ENCODE results near the gene GRIN3B. TPM values are rescaled to one million over a fixed set of nuclear protein-coding genes. Genes with fewer than 3 reads are reported as not detected.

GRIN3B gene
- total RNA-seq, 1 experiment from 2014 or later: 3.5 TPM

DNA sequence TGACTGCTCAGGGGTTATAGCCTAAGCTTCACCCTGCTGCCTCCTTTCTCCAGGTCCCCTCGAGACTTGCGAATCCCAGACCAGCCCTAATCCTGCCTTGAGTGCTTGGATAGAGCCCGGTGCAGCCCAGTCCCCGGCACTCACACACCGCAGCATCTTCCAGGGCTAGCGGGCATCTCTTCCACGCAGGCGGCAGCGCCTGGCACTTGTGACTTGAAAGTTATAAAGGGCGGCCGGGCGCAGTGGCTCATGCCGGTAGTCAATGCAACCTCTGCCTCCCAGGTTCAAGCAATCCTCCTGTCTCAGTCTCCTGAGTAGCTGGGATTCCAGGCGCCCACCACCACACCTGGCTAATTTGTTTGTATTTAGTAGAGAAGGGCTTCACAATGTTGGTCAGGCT, 14.1 kb upstream of the GRIN3B start:
- in situ Hi-C loops (cut with HindIII; ENCODE audit: low sequenced_read_pairs): no loop called here
- DNase-seq (ENCODE audit: low spot score): no peak

DNA sequence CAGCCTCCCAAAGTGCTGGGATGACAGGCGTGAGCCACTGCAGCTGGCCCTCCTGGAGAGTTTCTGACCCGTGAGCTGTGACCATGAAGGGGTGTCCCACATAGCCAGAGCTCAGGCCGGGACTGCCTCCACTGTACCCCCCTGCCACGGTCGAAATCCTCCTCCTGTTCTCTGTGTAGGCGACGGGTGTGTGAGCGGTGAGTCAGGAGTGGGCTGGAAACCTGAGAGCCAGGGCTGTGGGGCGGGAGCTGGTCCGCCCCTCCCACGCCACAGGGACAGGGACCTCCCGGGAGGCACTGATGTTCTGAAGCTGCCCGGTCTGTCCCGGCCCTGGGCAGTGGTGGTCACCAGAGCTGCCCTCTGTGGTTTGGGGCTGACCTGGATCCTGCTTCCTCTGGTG, 12.1 kb upstream of the GRIN3B start:
- no peak for DNase-seq (ENCODE audit: low spot score)
- in situ Hi-C loops (cut with HindIII; ENCODE audit: low sequenced_read_pairs): no loop called here

DNA sequence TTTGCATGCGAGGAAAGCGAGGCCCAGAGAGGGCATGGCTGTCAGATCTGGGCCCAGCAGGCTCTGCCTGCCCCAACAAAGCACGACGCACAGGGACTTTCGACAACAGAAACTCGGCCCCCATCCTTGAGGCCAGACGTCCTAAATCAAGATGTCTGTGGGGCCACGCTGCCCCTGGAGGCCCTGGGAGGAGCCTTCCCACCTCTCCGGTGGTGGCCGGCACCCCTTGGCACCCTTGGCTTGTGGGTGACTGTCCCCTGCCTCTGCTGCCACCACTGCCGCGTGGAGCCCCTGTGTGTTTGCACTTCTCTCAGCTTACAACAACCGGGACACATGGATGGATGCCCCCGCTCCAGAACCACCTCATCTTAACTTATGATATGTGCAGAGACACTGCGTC, 11.7 kb upstream of the GRIN3B start:
- no peak for DNase-seq (ENCODE audit: low spot score)
- in situ Hi-C loops (cut with HindIII; ENCODE audit: low sequenced_read_pairs): no loop called here

DNA sequence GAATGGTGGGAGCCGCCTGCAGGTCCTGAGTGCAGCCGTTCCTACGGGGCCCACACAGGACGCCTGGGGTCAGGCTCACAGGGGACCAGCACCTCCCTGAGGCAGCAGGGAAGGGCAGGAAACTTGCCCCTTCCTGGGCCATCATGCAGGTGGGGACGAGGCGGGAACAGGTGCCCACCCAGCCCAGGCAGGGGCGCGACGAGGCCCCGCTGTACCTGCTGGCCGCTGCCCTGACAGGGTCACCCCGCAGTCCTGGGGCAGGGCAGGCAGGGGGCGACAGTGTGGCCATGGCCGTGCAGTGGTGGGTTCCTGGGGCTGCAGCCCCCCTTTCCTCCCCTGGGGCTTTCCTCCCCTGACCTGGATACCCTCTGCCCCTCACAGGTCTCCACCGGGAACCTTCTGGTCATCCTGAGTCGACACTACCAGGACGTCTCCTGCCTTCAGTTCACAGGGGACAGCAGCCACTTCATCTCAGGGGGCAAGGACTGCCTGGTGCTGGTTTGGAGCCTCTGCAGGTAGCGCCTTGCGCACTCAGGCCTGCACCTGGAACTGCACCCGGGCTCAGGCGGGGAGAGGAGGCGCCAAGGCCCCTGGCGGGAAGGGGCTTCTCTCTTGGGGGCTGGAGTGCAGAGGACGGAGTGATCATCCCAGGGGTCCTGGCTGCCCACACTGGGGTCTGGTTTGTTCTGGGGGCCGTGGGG, 10.7 kb upstream of the GRIN3B start:
- DNase-seq (ENCODE audit: low spot score): no peak
- in situ Hi-C loops (cut with HindIII; ENCODE audit: low sequenced_read_pairs): no loop called here

DNA sequence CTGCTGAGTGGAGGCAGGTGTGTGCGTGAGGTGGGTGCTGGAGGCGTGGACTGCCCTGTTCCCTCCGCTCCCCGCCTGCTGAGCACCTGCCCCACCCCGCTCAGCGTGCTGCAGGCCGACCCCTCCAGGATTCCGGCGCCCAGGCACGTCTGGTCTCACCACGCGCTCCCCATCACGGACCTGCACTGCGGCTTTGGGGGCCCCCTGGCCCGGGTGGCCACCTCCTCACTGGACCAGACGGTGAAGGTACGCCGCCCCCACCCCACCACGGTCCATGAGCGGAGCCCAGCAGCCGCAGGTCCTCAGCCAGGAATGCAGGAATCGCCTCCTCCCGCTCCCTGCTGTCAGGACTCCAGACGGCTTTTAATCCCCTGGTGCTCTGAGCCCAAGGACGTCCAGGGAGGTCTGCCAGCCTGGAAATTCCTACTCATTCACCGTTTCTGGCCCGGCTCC, 10.1 kb upstream of the GRIN3B start:
- in situ Hi-C loops (cut with HindIII; ENCODE audit: low sequenced_read_pairs): no loop called here
- DNase-seq (ENCODE audit: low spot score): no peak

DNA sequence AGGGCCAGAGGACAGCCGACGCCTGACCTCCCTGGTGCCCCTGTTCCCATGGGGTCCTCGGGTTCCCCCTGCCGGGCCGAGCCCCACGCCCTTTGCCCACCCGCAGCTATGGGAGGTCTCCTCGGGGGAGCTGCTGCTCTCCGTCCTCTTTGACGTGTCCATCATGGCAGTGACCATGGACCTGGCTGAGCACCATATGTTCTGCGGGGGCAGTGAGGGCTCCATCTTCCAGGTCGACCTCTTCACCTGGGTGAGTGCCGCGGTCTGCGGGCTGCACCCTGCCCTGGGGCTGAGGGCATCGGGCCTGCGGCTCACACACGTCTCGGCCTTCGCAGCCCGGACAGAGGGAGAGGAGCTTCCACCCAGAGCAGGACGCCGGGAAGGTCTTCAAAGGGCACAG, 9.5 kb upstream of the GRIN3B start:
- in situ Hi-C loops (cut with HindIII; ENCODE audit: low sequenced_read_pairs): no loop called here

DNA sequence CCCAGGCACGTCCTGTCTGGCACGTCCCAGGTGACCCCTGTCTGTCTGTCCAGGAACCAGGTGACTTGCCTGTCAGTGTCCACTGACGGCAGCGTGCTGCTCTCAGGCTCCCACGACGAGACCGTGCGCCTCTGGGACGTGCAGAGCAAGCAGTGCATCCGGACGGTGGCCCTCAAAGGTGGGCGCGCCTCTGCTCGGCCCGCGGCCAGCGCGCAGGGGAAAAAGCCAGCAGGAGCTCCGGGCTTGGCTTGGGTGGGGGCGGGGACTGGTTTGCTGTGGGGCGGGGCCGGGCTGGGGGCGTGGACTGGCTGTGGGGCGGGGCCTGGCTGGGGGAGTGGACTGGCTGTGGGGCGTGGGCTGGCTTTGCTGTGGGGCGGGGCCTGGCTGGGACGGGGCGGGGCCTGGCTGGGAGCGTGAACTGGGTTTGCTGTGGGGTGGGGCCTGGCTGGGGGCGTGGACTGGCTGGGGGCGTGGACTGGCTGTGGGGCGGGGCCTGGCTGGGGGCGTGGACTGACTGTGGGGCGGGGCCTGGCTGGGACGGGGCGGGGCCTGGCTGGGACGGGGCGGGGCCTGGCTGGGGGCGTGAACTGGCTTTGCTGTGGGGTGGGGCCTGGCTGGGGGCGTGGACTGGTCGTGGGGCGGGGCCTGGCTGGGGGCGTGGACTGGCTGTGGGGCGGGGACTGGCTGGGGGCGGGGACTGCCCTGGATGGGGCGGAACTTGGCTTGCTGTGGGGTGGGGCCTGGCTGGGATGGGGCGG, 8.9 kb upstream of the GRIN3B start:
- in situ Hi-C loops (cut with HindIII; ENCODE audit: low sequenced_read_pairs): no loop called here
- DNase-seq (ENCODE audit: low spot score): no peak

More for the DNA sequence above, 9.5 kb upstream of the GRIN3B start:
- DNase-seq (ENCODE audit: low spot score): no peak

DNA sequence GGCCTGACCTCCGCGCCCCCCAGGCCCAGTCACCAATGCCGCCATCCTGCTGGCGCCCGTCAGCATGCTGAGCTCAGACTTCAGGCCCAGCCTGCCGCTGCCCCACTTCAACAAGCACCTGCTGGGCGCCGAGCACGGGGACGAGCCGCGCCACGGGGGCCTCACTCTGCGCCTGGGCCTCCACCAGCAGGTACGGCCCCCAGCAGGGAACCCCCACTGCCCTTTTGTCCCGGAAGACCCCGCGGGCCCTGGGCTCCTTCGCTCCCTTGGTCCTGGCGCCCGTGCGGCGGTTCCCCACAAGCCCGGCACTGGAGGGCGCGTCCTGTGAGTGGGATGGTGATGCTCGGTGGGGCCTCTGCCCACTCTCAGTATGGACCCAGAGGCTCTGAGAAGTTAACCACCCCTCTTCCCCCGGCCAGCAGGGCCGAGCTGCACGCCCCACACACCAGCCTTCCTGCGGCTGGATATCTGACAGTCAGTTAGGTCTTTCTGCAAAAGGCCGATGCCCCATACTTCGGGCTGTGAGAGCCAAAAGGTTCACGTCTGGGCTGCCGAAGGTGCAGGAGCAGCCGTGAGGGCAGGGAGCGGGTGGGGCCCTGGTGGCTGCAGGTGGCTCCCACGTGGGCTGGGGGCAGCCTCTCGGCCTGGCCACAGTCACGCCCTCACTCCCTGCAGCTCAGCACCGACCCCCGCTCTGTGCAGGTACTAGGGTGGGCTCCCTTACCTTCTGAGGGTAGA, 8.1 kb upstream of the GRIN3B start:
- DNase-seq (ENCODE audit: low spot score): no peak

DNA sequence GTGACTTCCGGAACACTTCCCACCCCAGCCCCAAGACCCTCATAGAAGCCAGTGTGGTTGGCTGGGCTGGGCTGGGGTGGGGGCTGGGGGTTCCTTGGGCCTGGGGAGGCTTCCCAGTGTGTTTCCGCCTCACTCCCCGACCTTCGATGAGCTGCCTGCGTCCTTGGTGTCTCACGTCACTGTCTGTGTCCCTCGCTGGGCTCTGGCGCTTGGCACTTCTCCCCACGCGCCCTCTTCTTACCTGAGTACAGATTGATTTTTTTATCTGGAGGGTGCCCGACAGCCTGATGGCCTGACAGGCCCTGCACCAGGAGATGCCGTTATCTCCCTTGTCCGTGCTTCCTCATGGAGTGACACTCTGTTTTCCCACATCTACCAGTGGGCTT, 7.6 kb upstream of the GRIN3B start:
- in situ Hi-C loops (cut with HindIII; ENCODE audit: low sequenced_read_pairs): no loop called here
- no peak for DNase-seq (ENCODE audit: low spot score)

More for the DNA sequence above, 8.1 kb upstream of the GRIN3B start:
- in situ Hi-C loops (cut with HindIII; ENCODE audit: low sequenced_read_pairs): no loop called here

DNA sequence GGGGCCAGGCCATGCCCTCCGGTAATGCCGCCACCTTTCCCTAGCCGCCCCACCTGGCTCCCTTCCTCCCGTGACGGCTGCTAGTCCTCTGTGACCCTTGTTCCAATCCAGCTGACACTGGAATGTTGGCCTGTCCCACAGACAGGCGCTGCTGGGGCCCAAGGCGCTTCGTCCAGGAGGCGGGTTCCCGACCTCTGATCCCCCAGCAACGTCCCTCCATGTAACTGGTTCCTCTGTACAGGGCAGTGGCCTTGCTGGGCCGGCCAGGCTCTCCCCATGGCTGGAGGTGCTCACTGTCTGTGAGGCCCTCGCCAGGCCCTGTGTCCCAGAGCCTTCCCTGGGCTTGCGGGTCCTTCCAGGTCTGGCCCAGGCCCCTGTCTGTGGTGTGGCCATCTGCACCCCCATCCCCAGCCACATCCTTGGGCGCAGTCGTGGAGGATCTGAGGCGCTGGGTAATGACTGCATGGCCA, 6.8 kb upstream of the GRIN3B start:
- DNase-seq (ENCODE audit: low spot score): no peak
- in situ Hi-C loops (cut with HindIII; ENCODE audit: low sequenced_read_pairs): no loop called here

DNA sequence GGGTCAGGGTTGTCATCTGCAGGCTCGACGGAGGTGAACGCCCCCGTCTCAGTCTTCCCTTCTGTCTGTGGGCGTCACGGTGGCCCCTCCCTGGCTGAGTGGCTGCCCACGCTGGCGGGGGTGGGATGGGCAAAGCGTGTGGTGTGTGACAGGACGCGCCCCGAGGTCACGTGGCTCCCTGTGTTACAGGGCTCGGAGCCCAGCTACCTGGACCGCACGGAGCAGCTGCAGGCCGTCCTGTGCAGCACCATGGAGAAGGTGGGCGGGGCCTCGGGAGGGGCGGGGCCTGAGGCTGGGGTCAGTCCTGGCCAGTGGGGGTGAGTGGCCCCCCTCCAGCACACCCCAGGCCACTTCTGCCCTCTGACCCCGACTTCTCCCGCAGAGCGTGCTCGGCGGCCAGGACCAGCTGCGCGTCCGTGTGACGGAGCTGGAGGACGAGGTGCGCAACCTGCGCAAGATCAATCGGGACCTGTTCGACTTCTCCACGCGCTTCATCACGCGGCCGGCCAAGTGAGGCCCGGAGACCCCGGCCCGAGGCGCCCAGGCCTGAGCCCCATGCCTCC, 6.3 kb upstream of the GRIN3B start:
- no peak for DNase-seq (ENCODE audit: low spot score)
- in situ Hi-C loops (cut with HindIII; ENCODE audit: low sequenced_read_pairs): no loop called here

DNA sequence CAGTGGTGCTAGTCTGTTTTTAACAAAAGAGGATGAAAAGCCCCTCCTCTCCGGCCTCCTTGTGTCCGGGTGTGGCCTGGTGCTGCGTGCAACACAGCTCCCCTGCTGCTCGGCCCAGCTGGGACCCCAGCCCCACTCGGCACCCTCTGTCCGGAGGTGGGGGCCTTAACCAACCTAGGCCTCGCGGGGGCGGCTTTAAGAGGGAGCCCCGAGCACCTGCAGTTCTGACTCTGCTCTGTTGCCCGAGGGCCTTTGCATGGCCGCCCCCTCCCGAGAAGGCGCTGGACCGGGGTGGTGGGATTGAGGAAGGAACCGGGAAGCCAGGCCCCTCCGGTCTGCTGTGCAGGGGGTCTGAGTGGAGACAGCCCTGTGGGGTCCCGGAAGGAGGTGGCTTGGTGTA, 5.7 kb upstream of the GRIN3B start:
- DNase-seq (ENCODE audit: low spot score): no peak
- in situ Hi-C loops (cut with HindIII; ENCODE audit: low sequenced_read_pairs): no loop called here

DNA sequence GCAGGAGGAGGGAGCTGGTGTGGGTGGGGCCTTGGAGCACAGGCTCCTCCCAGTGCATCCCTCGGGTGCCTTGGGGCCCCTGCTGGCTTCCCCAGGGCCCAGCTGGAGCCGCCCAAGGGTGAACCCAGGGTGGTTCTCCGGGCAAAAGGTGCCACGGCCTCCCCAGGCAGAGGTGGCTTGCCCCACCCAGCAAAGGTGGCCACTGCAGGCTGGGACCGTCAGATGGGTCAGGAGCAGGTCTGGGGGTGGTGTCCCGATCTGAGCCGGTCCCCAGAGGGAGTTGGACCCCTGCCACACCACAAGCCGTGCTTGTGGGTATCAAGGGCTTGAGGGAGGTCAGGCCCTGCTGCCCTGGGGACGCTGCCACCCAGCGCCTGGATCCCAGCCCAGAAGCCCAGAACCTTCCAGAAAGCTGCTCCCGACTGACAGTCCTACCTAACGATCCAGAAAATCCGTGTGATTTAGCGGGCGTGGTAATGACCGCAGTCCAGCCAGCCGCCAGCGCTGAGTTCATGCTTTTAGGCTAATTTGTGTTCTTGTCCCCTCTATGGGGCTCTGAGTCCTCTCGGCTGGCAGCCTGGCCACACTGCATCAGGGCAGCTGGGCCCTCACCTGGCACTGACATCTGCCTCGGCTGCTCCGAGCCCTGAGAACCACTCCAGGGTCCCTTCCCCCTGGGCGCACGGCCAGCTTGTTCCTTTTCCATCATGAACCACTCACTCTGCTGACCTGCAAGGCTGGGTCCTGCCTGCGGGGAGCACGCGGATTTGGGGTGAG, 5.0 kb upstream of the GRIN3B start:
- no peak for DNase-seq (ENCODE audit: low spot score)
- in situ Hi-C loops (cut with HindIII; ENCODE audit: low sequenced_read_pairs): no loop called here

DNA sequence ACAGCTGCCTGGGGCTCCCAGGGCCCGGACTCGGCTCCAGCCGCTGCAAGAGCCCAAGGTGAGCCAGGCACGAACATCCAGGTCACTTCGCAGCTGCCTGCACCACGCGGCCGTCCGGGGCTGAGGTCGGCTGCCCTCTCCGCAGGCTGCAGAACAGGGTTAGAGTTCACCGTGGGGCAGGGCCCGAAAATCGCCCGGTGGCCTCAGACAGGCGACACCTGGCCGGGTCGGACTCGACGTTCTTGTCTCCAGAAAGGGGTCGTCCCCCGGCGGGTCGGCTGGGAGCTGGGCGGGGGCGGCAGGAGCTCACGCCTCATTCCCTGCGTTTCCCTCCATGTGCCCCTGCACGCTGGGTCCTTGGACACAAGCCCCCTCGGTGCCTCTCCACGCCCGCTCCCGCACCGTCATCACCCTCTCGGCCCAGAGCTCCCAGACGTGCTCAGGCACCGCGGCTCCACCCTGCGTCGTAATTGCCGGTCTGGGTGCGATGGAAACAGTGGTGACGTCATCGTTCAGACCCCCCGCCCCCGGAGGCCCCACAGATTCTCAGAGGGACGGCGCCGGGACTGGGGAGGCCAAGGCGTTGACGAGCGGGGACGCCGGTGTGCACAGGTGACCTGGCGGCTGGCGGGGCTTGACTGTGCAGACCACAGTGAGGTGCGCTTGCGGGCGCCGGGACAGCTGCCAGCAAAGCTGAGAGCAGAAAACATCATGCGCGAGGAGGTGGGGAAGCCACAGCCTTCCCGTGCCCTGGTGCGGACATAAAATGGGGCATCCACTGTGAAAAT, 4.0 kb upstream of the GRIN3B start:
- in situ Hi-C loops (cut with HindIII; ENCODE audit: low sequenced_read_pairs): no loop called here
- DNase-seq (ENCODE audit: low spot score): no peak

DNA sequence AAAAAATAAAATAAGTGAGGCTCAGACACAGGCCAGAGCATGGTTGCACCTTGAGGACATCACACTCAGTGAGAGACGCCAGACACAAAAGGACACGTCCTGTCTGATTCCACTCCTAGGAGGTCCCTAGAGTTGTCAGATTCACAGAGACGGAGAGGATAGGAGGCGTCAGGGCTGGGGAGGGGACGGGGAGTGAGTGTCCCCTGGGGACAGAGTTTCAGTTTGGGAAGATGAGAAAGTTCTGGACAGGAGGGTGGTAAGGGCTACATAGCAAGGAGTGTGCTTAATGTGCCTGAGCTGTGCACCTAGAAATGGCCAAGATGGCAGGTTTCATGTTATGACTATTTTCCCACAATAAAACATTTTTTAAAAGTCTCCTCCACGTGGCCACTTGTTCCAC, 2.2 kb upstream of the GRIN3B start:
- no peak for DNase-seq (ENCODE audit: low spot score)
- in situ Hi-C loops (cut with HindIII; ENCODE audit: low sequenced_read_pairs): no loop called here

DNA sequence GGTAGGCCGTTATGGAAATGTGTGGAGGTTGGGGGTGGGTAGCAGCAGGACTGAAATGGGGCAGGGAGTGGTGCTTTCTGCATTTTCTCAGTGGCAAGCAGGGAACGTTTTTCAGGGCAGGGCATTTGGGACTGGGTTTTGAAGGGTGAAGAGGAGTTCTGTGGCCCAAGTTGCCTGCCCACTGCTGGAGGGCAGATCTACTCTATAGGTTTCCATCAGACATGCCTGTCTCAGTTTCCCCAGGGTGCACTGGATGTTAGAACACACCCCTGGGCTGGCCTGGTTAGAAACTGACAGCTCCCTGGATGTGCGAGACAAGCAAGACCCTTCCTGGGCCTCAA, 870 bp upstream of the GRIN3B start:
- in situ Hi-C loops (cut with HindIII; ENCODE audit: low sequenced_read_pairs): no loop called here
- no peak for DNase-seq (ENCODE audit: low spot score)

DNA sequence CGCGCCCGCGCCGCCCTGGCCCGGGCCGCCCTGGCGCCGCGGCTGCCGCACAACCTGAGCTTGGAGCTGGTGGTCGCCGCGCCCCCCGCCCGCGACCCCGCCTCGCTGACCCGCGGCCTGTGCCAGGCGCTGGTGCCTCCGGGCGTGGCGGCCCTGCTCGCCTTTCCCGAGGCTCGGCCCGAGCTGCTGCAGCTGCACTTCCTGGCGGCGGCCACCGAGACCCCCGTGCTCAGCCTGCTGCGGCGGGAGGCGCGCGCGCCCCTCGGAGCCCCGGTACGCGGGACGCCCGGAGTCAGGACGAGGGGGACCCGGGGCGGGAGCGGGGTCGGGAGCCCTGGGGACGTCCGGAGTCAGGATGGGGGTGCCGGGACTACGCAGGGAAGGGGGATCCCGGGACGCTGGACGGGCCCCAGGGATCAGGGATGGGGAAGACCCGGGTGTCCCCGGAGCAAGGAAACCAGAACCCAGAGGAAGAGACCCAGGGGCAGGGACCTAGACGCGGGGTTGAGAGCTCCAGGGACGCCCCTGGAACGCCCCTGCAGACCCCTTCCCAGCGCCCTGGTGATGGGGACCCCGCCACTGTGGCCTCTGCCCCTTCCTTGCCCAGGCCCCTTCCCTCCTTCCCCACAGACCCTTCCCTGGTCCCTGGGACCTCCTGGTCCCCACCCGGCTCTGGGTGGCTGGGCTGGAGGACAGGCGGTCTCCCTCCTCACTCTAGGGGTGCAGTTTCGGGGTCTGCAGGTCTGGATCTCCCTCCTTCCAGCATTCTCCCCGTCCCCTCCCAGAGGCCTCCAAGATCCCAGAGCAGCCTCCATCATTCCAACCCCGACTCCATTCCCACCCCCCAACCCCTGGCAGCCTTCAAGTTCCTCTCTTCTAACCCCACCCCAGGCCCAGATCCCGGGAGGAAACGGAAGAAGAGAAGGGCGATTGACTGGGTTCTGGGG, 645 bp downstream of the GRIN3B start:
- no peak for DNase-seq (ENCODE audit: low spot score)
- in situ Hi-C loops (cut with HindIII; ENCODE audit: low sequenced_read_pairs): no loop called here
